GM12872 (cell line): ENCODE measurements around the gene PALB2.

ENCODE experiments used
- TF ChIP-seq, protein P1 (sequence below): IDR thresholded peaks from 3 replicates; pipeline ENCODE4 v1.5.1; 2011; ENCODE audit warnings: low read depth, mild to moderate bottlenecking, low read length, moderate library complexity; ENCODE audit not compliant: insufficient read depth

Gene PALB2

DNA sequence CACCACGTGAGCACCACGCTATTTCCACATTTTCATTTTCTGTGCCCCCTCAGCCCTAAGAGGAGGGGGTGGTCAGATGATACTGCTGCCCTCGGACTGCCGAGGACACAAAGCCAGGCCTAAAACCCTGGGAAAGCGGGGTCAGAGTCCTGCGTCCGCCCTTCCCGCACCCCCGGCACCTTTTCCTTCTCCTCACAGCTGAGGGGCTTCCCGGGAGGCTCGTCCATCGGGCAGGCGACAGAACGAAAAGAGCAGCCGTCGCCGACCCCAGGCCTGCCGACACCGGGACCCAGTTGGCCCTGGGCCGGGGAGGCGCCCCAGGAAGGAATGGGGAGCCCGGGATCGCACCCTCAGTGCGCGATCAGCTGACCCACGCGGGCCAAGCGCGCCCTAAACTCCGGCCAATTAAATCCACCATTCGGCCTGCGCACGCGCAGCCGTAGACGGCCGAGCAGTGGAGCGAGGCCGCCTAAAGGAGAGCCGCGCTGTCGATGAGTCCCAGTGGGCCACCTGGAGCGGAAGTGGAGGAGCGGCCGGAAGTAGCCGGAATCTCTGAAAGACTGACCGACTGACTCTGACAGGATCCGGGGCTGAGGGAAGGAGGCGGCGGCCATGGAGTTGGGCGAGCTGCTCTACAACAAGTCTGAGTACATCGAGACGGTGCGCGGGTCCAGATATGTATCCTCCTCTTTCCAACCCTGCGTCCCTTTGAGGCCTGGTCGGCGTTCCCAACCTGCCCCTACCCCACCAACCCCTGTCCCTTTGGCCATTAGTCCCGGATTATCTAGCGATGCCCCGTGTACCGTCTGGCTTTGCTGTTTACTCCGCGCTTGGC, at the start of gene PALB2, which contains the start of gene DCTN5:
TSS of gene PALB2 (minus strand) at position 380 of the 835 bp plus-strand sequence. CDS start at position 227, 153 bp downstream.
TSS of gene DCTN5 (plus strand) at position 536 of the 835 bp plus-strand sequence. CDS start at position 613, 77 bp downstream.
- TF ChIP-seq, protein P1, sequence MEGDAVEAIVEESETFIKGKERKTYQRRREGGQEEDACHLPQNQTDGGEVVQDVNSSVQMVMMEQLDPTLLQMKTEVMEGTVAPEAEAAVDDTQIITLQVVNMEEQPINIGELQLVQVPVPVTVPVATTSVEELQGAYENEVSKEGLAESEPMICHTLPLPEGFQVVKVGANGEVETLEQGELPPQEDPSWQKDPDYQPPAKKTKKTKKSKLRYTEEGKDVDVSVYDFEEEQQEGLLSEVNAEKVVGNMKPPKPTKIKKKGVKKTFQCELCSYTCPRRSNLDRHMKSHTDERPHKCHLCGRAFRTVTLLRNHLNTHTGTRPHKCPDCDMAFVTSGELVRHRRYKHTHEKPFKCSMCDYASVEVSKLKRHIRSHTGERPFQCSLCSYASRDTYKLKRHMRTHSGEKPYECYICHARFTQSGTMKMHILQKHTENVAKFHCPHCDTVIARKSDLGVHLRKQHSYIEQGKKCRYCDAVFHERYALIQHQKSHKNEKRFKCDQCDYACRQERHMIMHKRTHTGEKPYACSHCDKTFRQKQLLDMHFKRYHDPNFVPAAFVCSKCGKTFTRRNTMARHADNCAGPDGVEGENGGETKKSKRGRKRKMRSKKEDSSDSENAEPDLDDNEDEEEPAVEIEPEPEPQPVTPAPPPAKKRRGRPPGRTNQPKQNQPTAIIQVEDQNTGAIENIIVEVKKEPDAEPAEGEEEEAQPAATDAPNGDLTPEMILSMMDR, result no peak

DNA sequence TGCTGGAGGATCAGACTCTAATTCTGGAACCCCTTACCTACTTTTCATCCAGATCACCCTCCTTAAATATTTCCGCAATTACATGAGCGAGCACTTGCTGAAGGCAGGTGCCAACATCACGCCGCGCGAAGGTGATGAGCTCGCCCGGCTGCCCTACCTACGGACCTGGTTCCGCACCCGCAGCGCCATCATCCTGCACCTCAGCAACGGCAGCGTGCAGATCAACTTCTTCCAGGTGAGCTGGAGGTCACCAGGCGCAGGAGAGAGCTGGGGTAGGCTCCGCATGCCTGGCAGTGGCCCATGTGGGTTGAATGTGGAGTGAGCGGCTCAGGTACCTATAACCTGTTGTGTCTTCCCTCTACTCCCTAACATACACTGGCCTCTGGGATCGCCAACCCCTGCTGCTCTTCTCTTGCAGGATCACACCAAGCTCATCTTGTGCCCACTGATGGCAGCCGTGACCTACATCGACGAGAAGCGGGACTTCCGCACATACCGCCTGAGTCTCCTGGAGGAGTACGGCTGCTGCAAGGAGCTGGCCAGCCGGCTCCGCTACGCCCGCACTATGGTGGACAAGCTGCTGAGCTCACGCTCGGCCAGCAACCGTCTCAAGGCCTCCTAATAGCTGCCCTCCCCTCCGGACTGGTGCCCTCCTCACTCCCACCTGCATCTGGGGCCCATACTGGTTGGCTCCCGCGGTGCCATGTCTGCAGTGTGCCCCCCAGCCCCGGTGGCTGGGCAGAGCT, 48.5 kb upstream of the PALB2 start:
- TF ChIP-seq, protein P1, result no peak

- TF ChIP-seq, protein P1, result no peak
Observed at GRCh38 chr16:23687034-23687808, 46.1 kb upstream of the PALB2 start.

DNA sequence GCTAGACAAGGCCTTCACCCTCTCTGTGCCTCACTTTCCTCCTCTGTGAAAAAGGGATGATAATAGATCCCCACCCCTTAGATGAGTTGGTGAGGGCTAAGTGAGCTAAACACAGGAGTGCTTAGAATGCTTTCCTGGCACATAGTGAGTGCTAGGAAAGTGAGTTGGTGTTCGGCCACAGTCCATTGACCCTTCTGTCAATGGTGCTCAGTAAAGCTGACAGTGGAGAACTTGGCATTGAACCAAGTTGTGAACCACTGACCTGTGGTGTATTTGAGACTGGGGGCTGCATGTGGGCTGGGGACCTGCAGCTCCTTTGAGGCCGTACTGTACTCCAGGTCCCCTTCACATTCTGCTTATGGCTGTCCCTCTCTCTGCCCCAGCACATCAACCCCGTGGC, 42.4 kb upstream of the PALB2 start:
- TF ChIP-seq, protein P1, result no peak

DNA sequence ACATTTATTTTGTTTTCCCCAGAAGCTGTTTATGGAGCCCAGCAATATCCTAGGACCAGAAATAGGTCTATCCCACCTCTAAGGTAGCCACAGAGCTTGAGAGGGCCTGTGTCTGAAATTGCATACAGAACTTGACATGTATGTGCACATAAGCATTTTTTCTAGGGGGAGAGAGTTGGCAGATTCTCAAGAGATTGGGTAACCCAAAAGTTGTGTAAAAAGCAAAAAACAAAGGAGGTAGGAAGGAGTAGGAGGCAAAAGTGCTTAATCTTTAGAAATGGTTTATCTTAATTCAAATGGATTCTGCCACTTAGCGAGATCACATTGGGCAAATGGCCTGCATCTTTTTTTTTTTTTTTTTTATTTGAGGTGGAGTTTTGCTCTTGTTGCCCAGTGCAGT, 41.1 kb upstream of the PALB2 start:
- TF ChIP-seq, protein P1, result no peak

- TF ChIP-seq, protein P1, result no peak
Observed at GRCh38 chr16:23679986-23680336, 38.9 kb upstream of the PALB2 start.
